ENCODE measurements around the gene SYTL2.

Gene SYTL2

DNA sequence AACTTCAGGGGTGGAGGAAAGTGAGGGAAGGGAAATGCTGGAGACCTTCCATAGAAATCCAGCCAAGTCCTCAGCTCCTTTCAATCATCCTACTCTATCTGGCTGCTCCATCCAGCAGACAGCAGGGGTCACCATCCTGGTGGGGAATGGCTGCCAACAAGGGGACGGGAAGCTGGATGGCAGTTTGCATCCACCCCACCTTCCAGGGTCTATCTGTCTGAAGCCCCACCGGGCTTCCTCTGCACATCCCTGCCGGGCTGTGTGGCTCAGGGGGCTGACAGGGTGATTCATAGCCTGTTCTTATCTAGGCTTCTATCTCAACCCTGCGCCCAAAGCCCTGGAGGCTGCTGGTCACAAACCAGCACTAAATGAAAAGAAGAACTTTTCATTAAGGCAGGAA lies 1.1 kb downstream of the SYTL2 start:
- no peak for TF ChIP-seq ZFX (IDR thresholded peaks at IDR 0.05)
- TF ChIP-seq, protein P1, sequence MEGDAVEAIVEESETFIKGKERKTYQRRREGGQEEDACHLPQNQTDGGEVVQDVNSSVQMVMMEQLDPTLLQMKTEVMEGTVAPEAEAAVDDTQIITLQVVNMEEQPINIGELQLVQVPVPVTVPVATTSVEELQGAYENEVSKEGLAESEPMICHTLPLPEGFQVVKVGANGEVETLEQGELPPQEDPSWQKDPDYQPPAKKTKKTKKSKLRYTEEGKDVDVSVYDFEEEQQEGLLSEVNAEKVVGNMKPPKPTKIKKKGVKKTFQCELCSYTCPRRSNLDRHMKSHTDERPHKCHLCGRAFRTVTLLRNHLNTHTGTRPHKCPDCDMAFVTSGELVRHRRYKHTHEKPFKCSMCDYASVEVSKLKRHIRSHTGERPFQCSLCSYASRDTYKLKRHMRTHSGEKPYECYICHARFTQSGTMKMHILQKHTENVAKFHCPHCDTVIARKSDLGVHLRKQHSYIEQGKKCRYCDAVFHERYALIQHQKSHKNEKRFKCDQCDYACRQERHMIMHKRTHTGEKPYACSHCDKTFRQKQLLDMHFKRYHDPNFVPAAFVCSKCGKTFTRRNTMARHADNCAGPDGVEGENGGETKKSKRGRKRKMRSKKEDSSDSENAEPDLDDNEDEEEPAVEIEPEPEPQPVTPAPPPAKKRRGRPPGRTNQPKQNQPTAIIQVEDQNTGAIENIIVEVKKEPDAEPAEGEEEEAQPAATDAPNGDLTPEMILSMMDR (conservative IDR thresholded peaks at IDR 0.05) = 0 out of 2 replicates have a peak, but pooled peaks have one; percentile 8
- H3K27ac ChIP-seq = no peak overlapping the region

DNA sequence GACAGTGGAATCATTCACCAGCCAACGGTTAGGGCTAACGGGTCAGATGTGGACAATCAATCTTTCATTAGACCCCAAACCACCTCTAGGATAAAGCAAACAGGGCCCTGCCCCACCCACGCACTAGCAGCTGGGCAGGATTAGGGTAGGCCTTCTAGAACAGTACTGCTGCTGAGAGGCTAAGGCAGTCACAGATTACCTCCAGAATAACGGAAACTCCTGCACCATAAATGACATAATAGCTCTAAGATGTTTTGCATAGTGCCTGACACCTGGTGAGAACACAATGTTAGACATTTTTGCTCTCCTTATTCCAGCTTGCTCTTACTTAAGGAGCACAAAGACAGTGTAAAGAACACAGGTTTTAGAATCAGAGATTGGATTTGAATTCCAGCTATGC lies 1.8 kb downstream of the SYTL2 start:
- H3K27ac ChIP-seq = no peak overlapping the region
- TF ChIP-seq ZFX (IDR thresholded peaks at IDR 0.05) = no peak
- TF ChIP-seq, protein P1 (conservative IDR thresholded peaks at IDR 0.05) = no peak

DNA sequence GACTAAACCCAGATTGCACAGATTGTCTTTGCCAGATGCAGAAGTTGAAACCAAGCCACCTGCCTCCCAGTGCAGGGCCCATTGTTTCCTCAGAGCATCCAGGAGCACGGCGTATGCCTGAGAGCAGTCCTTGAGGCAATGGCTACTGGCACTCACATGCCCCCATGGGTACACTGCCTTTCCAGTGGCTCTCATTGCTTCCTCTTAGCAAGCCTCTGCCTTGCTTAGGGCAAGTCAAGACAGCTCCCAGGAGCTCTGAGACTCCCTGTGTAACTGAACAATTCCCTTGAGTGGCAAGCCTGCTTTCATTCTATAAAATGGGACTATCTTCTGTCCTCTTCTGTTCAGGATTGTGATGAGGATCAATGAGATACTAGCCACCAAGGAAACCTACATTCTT lies 4.1 kb downstream of the SYTL2 start:
- no peak for TF ChIP-seq ZFX (IDR thresholded peaks at IDR 0.05)
- TF ChIP-seq, protein P1 (conservative IDR thresholded peaks at IDR 0.05) = no peak
- H3K27ac ChIP-seq = peak overlapping the region; percentile 38; the same call in 1 of the 2 replicates

- no peak overlapping the region for H3K27ac ChIP-seq
- TF ChIP-seq ZFX (IDR thresholded peaks at IDR 0.05) = no peak
- TF ChIP-seq, protein P1 (conservative IDR thresholded peaks at IDR 0.05) = no peak
Observed at GRCh38 chr11:85806016-85806415, 4.9 kb downstream of the SYTL2 start.

GRCh38 chr11:85805387-85805786 lies 5.6 kb downstream of the SYTL2 start:
- no peak overlapping the region for H3K27ac ChIP-seq
- no peak for TF ChIP-seq ZFX (IDR thresholded peaks at IDR 0.05)
- TF ChIP-seq, protein P1 (conservative IDR thresholded peaks at IDR 0.05) = no peak

- no peak overlapping the region for H3K27ac ChIP-seq
- TF ChIP-seq, protein P1 (conservative IDR thresholded peaks at IDR 0.05) = no peak
- no peak for TF ChIP-seq ZFX (IDR thresholded peaks at IDR 0.05)
Observed at GRCh38 chr11:85803920-85804319, 7.0 kb downstream of the SYTL2 start.

DNA sequence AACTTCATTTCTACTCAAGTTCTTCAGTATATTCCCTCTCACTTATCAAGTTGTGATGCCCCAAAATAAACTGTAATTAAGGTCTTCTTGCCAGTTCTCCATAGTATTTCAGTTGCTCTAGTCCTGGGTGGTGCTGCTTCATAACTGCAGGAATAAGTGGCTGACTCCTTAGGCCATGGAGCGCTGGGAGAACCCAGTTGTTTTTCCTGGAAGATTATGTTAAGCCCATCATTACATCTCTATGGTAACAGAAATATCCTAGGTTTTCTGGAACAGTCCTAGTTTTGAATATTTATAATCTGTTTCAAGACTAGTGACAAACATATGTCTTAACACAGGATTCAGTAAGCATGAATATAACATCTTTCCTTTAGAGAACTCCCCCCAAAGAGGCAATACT lies 7.6 kb downstream of the SYTL2 start:
- TF ChIP-seq, protein P1 (conservative IDR thresholded peaks at IDR 0.05) = no peak
- TF ChIP-seq ZFX (IDR thresholded peaks at IDR 0.05) = no peak

More for the DNA sequence above, 7.6 kb downstream of the SYTL2 start:
- no peak overlapping the region for H3K27ac ChIP-seq
